ENCODE measurements around the gene DNAJC7. TPM values are rescaled to one million over a fixed set of nuclear protein-coding genes. Genes with fewer than 3 reads are reported as not detected.

DNAJC7 gene
- total and polyA plus RNA-seq, 2 donors from 2014 or later, result 88.1 to 141 TPM

- intact Hi-C loops (cut with DNase I), result no loop called here
- no peaks in the 10 kb centered on the region for H3K36me3 ChIP-seq (ENCODE audit: control insufficient read depth in 2 of 3, insufficient read depth in 3 of 3, low read length in 3 of 3)
- DNase-seq, result no peak
- no peak overlapping the region for H3K4me3 ChIP-seq (ENCODE audit: low read length in 3 of 3)
- peaks cover 0 to 11% (median 5%) of the 10 kb centered on the region in 3 donors for H3K4me1 ChIP-seq (ENCODE audit: control insufficient read depth in 2 of 3, insufficient read depth in 2 of 3, low read depth in 1 of 3, low read length in 3 of 3)
- TF ChIP-seq CTCF (IDR thresholded peaks at IDR 0.05; ENCODE audit: borderline replicate concordance, extremely low read depth, insufficient read depth), result no peak
- H3K27ac ChIP-seq (ENCODE audit: low read depth in 2 of 2, low read length in 2 of 2), result no peak overlapping the region
- FAIRE-seq, result no peak
- H3K9ac ChIP-seq (ENCODE audit: low read length in 3 of 3), result no peak overlapping the region
- H3K27me3 ChIP-seq (ENCODE audit: control insufficient read depth, insufficient read depth, low read length), result no peaks in the 10 kb centered on the region
- no peaks in the 10 kb centered on the region for H3K9me3 ChIP-seq (ENCODE audit: control insufficient read depth in 2 of 3, insufficient read depth in 1 of 3, low read length in 3 of 3)
Measured at GRCh38 chr17:41943492-41943891, 73.7 kb downstream of the DNAJC7 start.

- Histone ChIP-seq H3K4me1 (ENCODE audit: control insufficient read depth in 2 of 3, insufficient read depth in 2 of 3, low read depth in 1 of 3, low read length in 3 of 3) (peaks cover 0 to 15% (median 8%) of the 10 kb centered on the region in 3 donors), H3K36me3 (ENCODE audit: control insufficient read depth in 2 of 3, insufficient read depth in 3 of 3, low read length in 3 of 3) (no peaks in the 10 kb centered on the region), H3K27me3 (ENCODE audit: control insufficient read depth, insufficient read depth, low read length) (no peaks in the 10 kb centered on the region), H3K27ac (ENCODE audit: low read depth in 2 of 2, low read length in 2 of 2) (no peak overlapping the region), H3K9me3 (ENCODE audit: control insufficient read depth in 2 of 3, insufficient read depth in 1 of 3, low read length in 3 of 3) (no peaks in the 10 kb centered on the region), H3K4me3 (ENCODE audit: low read length in 3 of 3) (no peak overlapping the region), H3K9ac (ENCODE audit: low read length in 3 of 3) (no peak overlapping the region)
- intact Hi-C loops (cut with DNase I), result no loop called here
- FAIRE-seq (no peak), DNase-seq (no peak)
- TF ChIP-seq CTCF (IDR thresholded peaks at IDR 0.05; ENCODE audit: borderline replicate concordance, extremely low read depth, insufficient read depth), result no peak
Measured at GRCh38 chr17:41942626-41943373, 74.4 kb downstream of the DNAJC7 start.

- intact Hi-C loops (cut with DNase I), result no loop called here
- FAIRE-seq, result no peak
- Histone ChIP-seq H3K9me3 (ENCODE audit: control insufficient read depth in 2 of 3, insufficient read depth in 1 of 3, low read length in 3 of 3) (no peaks in the 10 kb centered on the region), H3K4me1 (ENCODE audit: control insufficient read depth in 2 of 3, insufficient read depth in 2 of 3, low read depth in 1 of 3, low read length in 3 of 3) (peaks cover 0 to 15% (median 8%) of the 10 kb centered on the region in 3 donors), H3K9ac (ENCODE audit: low read length in 3 of 3) (no peak overlapping the region), H3K27me3 (ENCODE audit: control insufficient read depth, insufficient read depth, low read length) (no peaks in the 10 kb centered on the region), H3K27ac (ENCODE audit: low read depth in 2 of 2, low read length in 2 of 2) (no peak overlapping the region), H3K36me3 (ENCODE audit: control insufficient read depth in 2 of 3, insufficient read depth in 3 of 3, low read length in 3 of 3) (peaks cover 0 to 6% (median 0%) of the 10 kb centered on the region in 3 donors), H3K4me3 (ENCODE audit: low read length in 3 of 3) (no peak overlapping the region)
- DNase-seq, result no peak
- TF ChIP-seq CTCF (IDR thresholded peaks at IDR 0.05; ENCODE audit: borderline replicate concordance, extremely low read depth, insufficient read depth), result no peak
Measured at GRCh38 chr17:41941168-41941567, 76.1 kb downstream of the DNAJC7 start.
